Measurements from ENCODE around the gene GPAM. TPM values are rescaled to one million over a fixed set of nuclear protein-coding genes. Genes with fewer than 3 reads are reported as not detected.

GPAM gene
- total and polyA plus RNA-seq, 10 of the 15 experiments (the other 5 are each of a cell fraction or from before 2014, with no cell fraction given): 3.3 to 9.4 (median 7.4) TPM

GRCh38 chr10:112141292-112141691 is 42.3 kb downstream of the GPAM start (continued):
- TF ChIP-seq CTCF (IDR thresholded peaks at IDR 0.05 in 2 of 3, conservative IDR thresholded peaks at IDR 0.05 in 1 of 3; ENCODE audit: control insufficient read depth in 2 of 3, extremely low read depth in 1 of 3, insufficient read depth in 1 of 3, low read depth in 3 of 3, low read length in 3 of 3) (no peak), ZSCAN29 (IDR thresholded peaks at IDR 0.05) (no peak), STAT3 (IDR thresholded peaks at IDR 0.05; ENCODE audit: low read depth, low read length) (no peak), ZZZ3 (IDR thresholded peaks at IDR 0.05; ENCODE audit: control insufficient read depth, insufficient read length, low read depth) (no peak), ZNF687 (IDR thresholded peaks at IDR 0.05) (no peak), GABPA (IDR thresholded peaks at IDR 0.05; ENCODE audit: low read depth) (no peak), IKZF1 (conservative IDR thresholded peaks at IDR 0.05) (no peak)
